ENCODE measurements around the gene ILDR1.

DNA sequence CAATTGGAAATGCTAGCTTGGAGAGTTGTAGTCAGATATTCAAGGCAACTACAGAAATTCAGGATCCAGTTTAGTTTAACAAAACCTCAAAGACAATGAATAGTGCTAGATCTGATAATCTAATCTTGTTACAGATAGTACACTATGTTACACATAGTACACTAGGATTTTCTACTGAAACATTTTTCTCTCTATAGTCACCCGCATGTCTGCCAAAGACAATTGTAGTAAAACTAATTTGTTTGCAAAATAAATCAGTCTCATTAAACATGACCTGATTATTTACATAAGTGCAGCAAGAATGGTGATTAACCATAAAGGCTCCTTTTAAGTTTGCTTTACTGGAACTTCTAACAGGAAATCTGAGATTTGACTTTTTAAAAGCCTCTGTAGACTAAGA, 52.0 kb downstream of the ILDR1 start:
- TF ChIP-seq POLR2A (IDR thresholded peaks at IDR 0.05; ENCODE audit: low read depth, low read length): no peak
- TF ChIP-seq RAD21 (IDR thresholded peaks at IDR 0.05; ENCODE audit: insufficient read depth, low read depth, low read length): no peak
- TF ChIP-seq SMC3 (IDR thresholded peaks at IDR 0.05; ENCODE audit: borderline replicate concordance, low read length): no peak
- no peak for TF ChIP-seq STAT1 (conservative IDR thresholded peaks at IDR 0.05)
- TF ChIP-seq BRCA1 (IDR thresholded peaks at IDR 0.05; ENCODE audit: low read depth, low read length): no peak
- no peak for TF ChIP-seq NFYB (IDR thresholded peaks at IDR 0.05; ENCODE audit: insufficient read depth, low read depth, low read length)
- TF ChIP-seq, protein P1, sequence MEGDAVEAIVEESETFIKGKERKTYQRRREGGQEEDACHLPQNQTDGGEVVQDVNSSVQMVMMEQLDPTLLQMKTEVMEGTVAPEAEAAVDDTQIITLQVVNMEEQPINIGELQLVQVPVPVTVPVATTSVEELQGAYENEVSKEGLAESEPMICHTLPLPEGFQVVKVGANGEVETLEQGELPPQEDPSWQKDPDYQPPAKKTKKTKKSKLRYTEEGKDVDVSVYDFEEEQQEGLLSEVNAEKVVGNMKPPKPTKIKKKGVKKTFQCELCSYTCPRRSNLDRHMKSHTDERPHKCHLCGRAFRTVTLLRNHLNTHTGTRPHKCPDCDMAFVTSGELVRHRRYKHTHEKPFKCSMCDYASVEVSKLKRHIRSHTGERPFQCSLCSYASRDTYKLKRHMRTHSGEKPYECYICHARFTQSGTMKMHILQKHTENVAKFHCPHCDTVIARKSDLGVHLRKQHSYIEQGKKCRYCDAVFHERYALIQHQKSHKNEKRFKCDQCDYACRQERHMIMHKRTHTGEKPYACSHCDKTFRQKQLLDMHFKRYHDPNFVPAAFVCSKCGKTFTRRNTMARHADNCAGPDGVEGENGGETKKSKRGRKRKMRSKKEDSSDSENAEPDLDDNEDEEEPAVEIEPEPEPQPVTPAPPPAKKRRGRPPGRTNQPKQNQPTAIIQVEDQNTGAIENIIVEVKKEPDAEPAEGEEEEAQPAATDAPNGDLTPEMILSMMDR (IDR thresholded peaks at IDR 0.05 in 2 of 3, conservative IDR thresholded peaks at IDR 0.05 in 1 of 3; ENCODE audit: control insufficient read depth in 2 of 3, extremely low read depth in 1 of 3, insufficient read depth in 1 of 3, low read depth in 3 of 3, low read length in 3 of 3): no peak
